Left ventricle myocardium inferior (tissue), 1 donor: ENCODE data around the gene TMEM106A. TPM values are rescaled to one million over a fixed set of nuclear protein-coding genes. Genes with fewer than 3 reads are reported as not detected.
"Not testable (repeated sequence)": the region's sequence is repeated elsewhere in the genome, so short reads cannot be mapped to it uniquely, and the experiment has no call there.

Experiments
- DNase-seq: peaks from one replicate; pipeline ENCODE4 v3.0.0-alpha.2; 2020
- H3K27ac ChIP-seq: fragments of 200-600 bp; replicated peaks from 2 replicates; pipeline ENCODE4 v1.8.0; 2021
- H3K27me3 ChIP-seq: fragments of 200-600 bp; 2 replicates; pipeline ENCODE4 v1.8.0; 2021; ENCODE audit warnings: low read depth
- H3K36me3 ChIP-seq: fragments of 200-600 bp; 2 replicates; pipeline ENCODE4 v1.8.0; 2021
- H3K4me1 ChIP-seq: fragments of 200-600 bp; 2 replicates; pipeline ENCODE4 v1.8.0; 2021
- H3K4me3 ChIP-seq: fragments of 200-600 bp; 2 replicates; pipeline ENCODE4 v1.8.0; 2021; ENCODE audit warnings: mild to moderate bottlenecking, moderate library complexity
- H3K9me3 ChIP-seq: fragments of 200-600 bp; replicated peaks from 2 replicates; pipeline ENCODE4 v1.8.0; 2021
- CTCF ChIP-seq: fragments of 200-600 bp; IDR thresholded peaks from 2 replicates; pipeline ENCODE4 v1.8.0; 2021; ENCODE audit warnings: antibody characterized with exemption, mild to moderate bottlenecking, borderline replicate concordance
- intact Hi-C: fragments of 100-400 bp; cut with micrococcal nuclease; formaldehyde crosslinking; loops from one replicate; pipeline ENCODE4 v1.11.0; 2022
- total RNA-seq: library from RNA; stranded (reverse); fragmentation: NEBNext Ultra II Directional; extraction: Animal tissue kit (Norgen Biotek cat#: 25700); gene quantifications from one replicate; pipeline ENCODE4 v1.2.1, GENCODE V29; 2021
- donor health status: DM: no; HTN: yes; CAD: no; lungs with severe emphysema.

The TMEM106A gene
- total RNA-seq, 1 donor from 2014 or later, result 3.2 TPM

GRCh38 chr17:43226393-43226792 lies 14.7 kb downstream of the TMEM106A start:
- Histone ChIP-seq H3K27me3 (no peaks in the 10 kb centered on the region), H3K36me3 (peaks cover 6% of the 10 kb centered on the region), H3K4me3 (no peak overlapping the region), H3K4me1 (no peaks in the 10 kb centered on the region), H3K27ac (no peak overlapping the region), H3K9me3 (no peaks in the 10 kb centered on the region)
- TF ChIP-seq CTCF, result no peak
- DNase-seq, result no peak
- intact Hi-C loops, result no loop called here

- H3K4me3 ChIP-seq, H3K27ac ChIP-seq, H3K4me1 ChIP-seq, H3K27me3 ChIP-seq, H3K9me3 ChIP-seq, intact Hi-C loops, DNase-seq, H3K36me3 ChIP-seq: not testable (repeated sequence)
Observed at GRCh38 chr17:43228020-43228782, 16.5 kb downstream of the TMEM106A start, which contains the start of gene CCDC200. CCDC200 (minus strand) TSS chr17:43228623; CDS start chr17:43228554, 69 bp downstream.

DNA sequence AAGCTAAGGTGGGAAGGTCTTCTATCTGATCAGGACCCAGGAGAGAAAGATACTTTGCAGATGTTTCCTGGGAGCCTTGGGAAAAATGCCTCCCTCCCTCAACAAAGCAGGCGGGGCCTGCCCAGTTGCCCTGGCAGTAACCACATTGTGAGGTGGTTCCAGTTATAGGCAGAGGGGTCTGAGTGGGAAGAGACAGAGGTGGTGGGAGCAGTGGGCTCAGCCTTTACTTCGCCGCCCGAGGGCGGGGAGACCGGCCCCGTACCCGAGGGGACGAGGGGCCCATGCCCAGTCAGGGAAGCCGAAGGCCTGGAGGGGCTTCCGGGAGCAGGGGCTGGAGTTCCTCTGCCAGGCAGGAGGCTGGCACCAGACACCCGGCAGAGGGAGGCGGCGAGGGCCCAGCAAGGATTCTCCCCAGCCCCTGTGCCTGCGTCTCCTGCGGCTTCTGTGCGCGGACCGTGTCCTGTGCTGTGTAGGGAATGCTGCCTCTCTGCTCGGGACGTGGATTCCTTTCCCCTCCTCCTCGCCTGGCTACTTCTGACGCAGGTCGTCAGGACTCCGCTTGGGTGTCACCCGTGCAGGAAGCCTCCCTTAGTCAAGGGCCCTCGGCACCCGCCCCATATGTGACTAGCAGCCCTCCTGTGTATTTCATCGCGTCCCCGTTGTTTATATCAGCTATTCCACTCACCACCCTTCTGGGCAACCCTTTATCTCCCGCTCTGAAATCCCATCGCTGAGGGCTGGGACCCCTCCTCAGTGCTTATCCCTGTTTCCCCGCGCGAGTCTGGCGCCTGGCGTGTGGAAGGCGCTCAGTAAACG lies 19.7 kb downstream of the TMEM106A start:
- H3K4me1 ChIP-seq, intact Hi-C loops, DNase-seq, H3K9me3 ChIP-seq, H3K36me3 ChIP-seq, H3K27me3 ChIP-seq, H3K27ac ChIP-seq: not testable (repeated sequence)
- H3K4me3 ChIP-seq, result peak overlapping the region; percentile 37

DNA sequence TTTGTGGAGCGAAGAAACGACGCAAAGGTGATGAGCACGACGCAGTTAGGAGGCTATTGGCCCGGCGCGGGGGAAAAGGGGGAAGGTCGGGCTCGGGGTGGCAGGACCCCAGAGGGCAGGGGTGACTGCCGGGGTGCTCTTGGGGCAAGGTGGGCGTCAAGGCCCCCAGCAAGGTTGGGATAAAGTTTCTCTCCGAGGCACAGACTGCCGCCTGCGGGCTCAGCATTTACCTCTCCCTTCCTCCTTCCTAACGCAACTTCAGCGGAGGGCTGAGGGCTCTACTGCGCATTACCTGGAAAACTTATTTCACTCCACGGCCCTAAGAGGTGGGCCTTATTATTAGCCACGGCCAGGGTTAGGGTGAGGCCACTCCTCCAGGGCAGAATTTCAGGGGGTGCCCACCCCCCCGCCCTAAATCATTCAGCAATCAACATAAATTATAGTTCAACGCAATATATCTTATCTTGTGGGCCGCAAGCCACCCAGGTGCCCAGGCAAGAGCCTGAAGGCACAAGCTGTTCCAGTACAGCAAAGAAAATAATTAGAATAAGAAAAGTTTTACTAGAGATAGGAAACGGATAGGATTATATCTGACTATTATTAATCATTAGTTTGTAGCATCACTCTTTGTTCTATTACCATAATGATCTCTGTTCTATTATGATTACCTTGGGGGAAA lies 20.5 kb downstream of the TMEM106A start:
- DNase-seq, H3K4me1 ChIP-seq, H3K9me3 ChIP-seq, intact Hi-C loops, H3K27me3 ChIP-seq, H3K36me3 ChIP-seq: not testable (repeated sequence)
- H3K4me3 ChIP-seq, result peak overlapping the region; percentile 37
- H3K27ac ChIP-seq, result peak overlapping the region; percentile 4

DNA sequence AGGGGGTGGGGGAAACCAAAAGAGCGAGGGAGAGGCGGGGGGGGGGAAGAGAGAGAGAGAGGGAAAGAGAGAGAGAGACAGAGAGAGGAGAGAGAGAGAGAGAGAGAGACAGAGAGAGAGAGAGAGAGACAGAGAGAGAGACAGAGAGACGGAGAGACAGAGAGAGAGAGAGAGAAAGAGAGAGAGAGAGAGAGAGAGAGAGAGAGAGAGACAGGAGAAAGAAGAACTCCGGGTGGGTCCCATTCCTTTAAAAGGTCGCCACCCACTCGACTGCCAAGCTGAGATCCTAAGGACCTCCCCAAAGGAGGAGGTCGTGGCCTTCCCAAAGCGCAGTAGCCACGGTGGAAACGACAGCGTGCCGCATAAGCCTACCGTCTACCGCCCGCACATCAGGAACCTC lies 21.6 kb downstream of the TMEM106A start:
- H3K9me3 ChIP-seq, H3K36me3 ChIP-seq, H3K27ac ChIP-seq, intact Hi-C loops, H3K4me1 ChIP-seq, H3K4me3 ChIP-seq, H3K27me3 ChIP-seq, DNase-seq: not testable (repeated sequence)

GRCh38 chr17:43233877-43234276 lies 22.2 kb downstream of the TMEM106A start, which contains the start of gene RNU2-1:
RNU2-1 (minus strand) TSS chr17:43233977.
- DNase-seq, H3K4me3 ChIP-seq, H3K27me3 ChIP-seq, H3K4me1 ChIP-seq, H3K9me3 ChIP-seq, intact Hi-C loops, H3K27ac ChIP-seq, H3K36me3 ChIP-seq: not testable (repeated sequence)

- DNase-seq, intact Hi-C loops: not testable (repeated sequence)
Observed at GRCh38 chr17:43239597-43239996, 27.9 kb downstream of the TMEM106A start.

GRCh38 chr17:43240596-43241352 lies 29.1 kb downstream of the TMEM106A start:
- H3K27me3 ChIP-seq, intact Hi-C loops, H3K4me3 ChIP-seq, H3K9me3 ChIP-seq, DNase-seq, H3K27ac ChIP-seq, H3K36me3 ChIP-seq, H3K4me1 ChIP-seq: not testable (repeated sequence)

More at GRCh38 chr17:43239597-43239996, 27.9 kb downstream of the TMEM106A start:
- not testable (repeated sequence) for H3K4me3 ChIP-seq, H3K4me1 ChIP-seq, H3K27ac ChIP-seq, H3K9me3 ChIP-seq, H3K36me3 ChIP-seq, H3K27me3 ChIP-seq

DNA sequence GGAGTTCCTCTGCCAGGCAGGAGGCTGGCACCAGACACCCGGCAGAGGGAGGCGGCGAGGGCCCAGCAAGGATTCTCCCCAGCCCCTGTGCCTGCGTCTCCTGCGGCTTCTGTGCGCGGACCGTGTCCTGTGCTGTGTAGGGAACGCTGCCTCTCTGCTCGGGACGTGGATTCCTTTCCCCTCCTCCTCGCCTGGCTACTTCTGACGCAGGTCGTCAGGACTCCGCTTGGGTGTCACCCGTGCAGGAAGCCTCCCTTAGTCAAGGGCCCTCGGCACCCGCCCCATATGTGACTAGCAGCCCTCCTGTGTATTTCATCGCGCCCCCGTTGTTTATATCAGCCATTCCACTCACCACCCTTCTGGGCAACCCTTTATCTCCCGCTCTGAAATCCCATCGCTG lies 34.8 kb downstream of the TMEM106A start:
- DNase-seq, H3K27me3 ChIP-seq, H3K36me3 ChIP-seq, H3K4me1 ChIP-seq, H3K9me3 ChIP-seq, intact Hi-C loops: not testable (repeated sequence)
- Histone ChIP-seq H3K27ac (peak overlapping the region; percentile 70), H3K4me3 (peak overlapping the region; percentile 51)
